GM18508 (cell line): ENCODE measurements around the gene MRPS23.

Experiments used
- ATAC-seq: cut with Tn5 transposase; IDR thresholded peaks from one replicate; pipeline ENCODE4 v1.9.1; 2021; ENCODE audit warnings: moderate number of reproducible peaks; ENCODE audit not compliant: insufficient read depth, unreplicated experiment

The MRPS23 gene

GRCh38 chr17:57880086-57880456, 30.2 kb upstream of the MRPS23 start:
- no peak for ATAC-seq

GRCh38 chr17:57879437-57880085, 29.7 kb upstream of the MRPS23 start:
- no peak for ATAC-seq

- no peak for ATAC-seq
These were observed 28.0 kb upstream of the MRPS23 start for GRCh38 chr17:57877803-57878377.

- ATAC-seq = no peak
These were observed 27.0 kb upstream of the MRPS23 start for GRCh38 chr17:57876866-57877237.

- no peak for ATAC-seq
These were observed 26.4 kb upstream of the MRPS23 start for GRCh38 chr17:57876023-57876865.

- ATAC-seq = no peak
These were observed 25.6 kb upstream of the MRPS23 start for GRCh38 chr17:57875290-57876022.

- no peak for ATAC-seq
These were observed 24.8 kb upstream of the MRPS23 start for GRCh38 chr17:57874434-57875289.

GRCh38 chr17:57874058-57874419, 24.2 kb upstream of the MRPS23 start:
- no peak for ATAC-seq

GRCh38 chr17:57873261-57874057, 23.6 kb upstream of the MRPS23 start:
- no peak for ATAC-seq

- no peak for ATAC-seq
These were observed 22.7 kb upstream of the MRPS23 start for GRCh38 chr17:57872536-57872935.

GRCh38 chr17:57871863-57872262, 22.0 kb upstream of the MRPS23 start:
- ATAC-seq = no peak

- ATAC-seq = no peak
These were observed 21.3 kb upstream of the MRPS23 start for GRCh38 chr17:57871155-57871554.

GRCh38 chr17:57870283-57870635, 20.4 kb upstream of the MRPS23 start:
- no peak for ATAC-seq

GRCh38 chr17:57869617-57870282, 19.9 kb upstream of the MRPS23 start:
- ATAC-seq = no peak

- no peak for ATAC-seq
These were observed 19.2 kb upstream of the MRPS23 start for GRCh38 chr17:57868910-57869616.

- ATAC-seq = peak; percentile 64
These were observed 18.4 kb upstream of the MRPS23 start for GRCh38 chr17:57868007-57868909.

- no peak for ATAC-seq
These were observed 17.3 kb upstream of the MRPS23 start for GRCh38 chr17:57867126-57867525.
